HFFc6 (cell line): Measurements from ENCODE around the gene SYNGAP1. TPM values are rescaled to one million over a fixed set of nuclear protein-coding genes. Genes with fewer than 3 reads are reported as not detected.

Experiments
- DNase-seq: peaks from one replicate; pipeline ENCODE4 v3.0.0-alpha.2; 2018
- H3K27ac Mint-ChIP-seq: 2 replicates; pipeline ENCODE4 v1.8.0; 2020; ENCODE audit warnings: mild to moderate bottlenecking, mixed read lengths
- H3K27me3 Mint-ChIP-seq: 2 replicates; pipeline ENCODE4 v1.8.0; 2021; ENCODE audit warnings: mild to moderate bottlenecking, moderate library complexity, mixed read lengths; ENCODE audit not compliant: insufficient read depth
- H3K36me3 Mint-ChIP-seq: 2 replicates; pipeline ENCODE4 v1.8.0; 2021; ENCODE audit warnings: low read depth, mixed read lengths
- H3K4me1 Mint-ChIP-seq: 2 replicates; pipeline ENCODE4 v1.8.0; 2020; ENCODE audit warnings: low read depth, mixed read lengths
- H3K4me3 Mint-ChIP-seq: 2 replicates; pipeline ENCODE4 v1.8.0; 2020; ENCODE audit warnings: mild to moderate bottlenecking, moderate library complexity, mixed read lengths
- H3K9me3 Mint-ChIP-seq: 2 replicates; pipeline ENCODE4 v1.8.0; 2020; ENCODE audit warnings: mild to moderate bottlenecking, mixed read lengths
- total RNA-seq, 6 experiments: library from RNA; stranded (reverse); fragmentation: NEBNext Ultra II Directional; extraction: Animal tissue kit (Norgen Biotek cat#: 25700); gene quantifications; 2 replicates in 1 of 6; 3 replicates in 5 of 6; pipeline ENCODE4 v1.2.3, GENCODE V29; 2021
- TF ChIP-seq, protein P1 (sequence below): fragments of 200-600 bp; sonication (generic); IDR thresholded peaks from 2 replicates; pipeline ENCODE4 v1.5.0; 2021; ENCODE audit warnings: antibody characterized with exemption, mild to moderate bottlenecking

Gene SYNGAP1
- total RNA-seq, 6 experiments from 2014 or later, result 10.5 to 15.0 (median 13.3) TPM

DNA sequence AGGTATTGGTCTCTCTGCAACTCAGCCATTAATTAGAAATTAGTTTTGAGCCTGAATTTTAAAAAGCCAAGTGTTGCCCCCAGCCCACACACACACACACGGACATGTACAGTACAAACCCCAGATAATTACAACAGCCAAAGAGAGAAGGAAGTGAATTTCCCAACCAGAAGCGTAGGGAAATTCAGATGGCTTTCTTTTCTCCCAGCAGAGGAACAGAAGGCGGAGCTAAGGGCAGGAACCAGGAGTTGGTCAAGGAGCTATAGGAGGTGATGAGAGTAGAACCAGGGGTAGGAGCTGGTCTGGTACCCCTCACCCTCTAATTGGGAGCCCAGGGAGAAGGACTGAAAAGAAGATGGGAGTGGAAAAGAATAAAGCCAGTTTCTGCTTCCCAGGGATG, 30.6 kb downstream of the SYNGAP1 start:
- H3K27ac Mint-ChIP-seq, result no peak overlapping the region
- H3K36me3 Mint-ChIP-seq, result peaks cover 23% of the 10 kb centered on the region
- H3K4me3 Mint-ChIP-seq, result no peak overlapping the region
- no peak for DNase-seq
- TF ChIP-seq, protein P1, sequence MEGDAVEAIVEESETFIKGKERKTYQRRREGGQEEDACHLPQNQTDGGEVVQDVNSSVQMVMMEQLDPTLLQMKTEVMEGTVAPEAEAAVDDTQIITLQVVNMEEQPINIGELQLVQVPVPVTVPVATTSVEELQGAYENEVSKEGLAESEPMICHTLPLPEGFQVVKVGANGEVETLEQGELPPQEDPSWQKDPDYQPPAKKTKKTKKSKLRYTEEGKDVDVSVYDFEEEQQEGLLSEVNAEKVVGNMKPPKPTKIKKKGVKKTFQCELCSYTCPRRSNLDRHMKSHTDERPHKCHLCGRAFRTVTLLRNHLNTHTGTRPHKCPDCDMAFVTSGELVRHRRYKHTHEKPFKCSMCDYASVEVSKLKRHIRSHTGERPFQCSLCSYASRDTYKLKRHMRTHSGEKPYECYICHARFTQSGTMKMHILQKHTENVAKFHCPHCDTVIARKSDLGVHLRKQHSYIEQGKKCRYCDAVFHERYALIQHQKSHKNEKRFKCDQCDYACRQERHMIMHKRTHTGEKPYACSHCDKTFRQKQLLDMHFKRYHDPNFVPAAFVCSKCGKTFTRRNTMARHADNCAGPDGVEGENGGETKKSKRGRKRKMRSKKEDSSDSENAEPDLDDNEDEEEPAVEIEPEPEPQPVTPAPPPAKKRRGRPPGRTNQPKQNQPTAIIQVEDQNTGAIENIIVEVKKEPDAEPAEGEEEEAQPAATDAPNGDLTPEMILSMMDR, result no peak
- no peaks in the 10 kb centered on the region for H3K9me3 Mint-ChIP-seq
- H3K4me1 Mint-ChIP-seq, result peaks cover 18% of the 10 kb centered on the region
- H3K27me3 Mint-ChIP-seq, result peaks cover 11% of the 10 kb centered on the region

DNA sequence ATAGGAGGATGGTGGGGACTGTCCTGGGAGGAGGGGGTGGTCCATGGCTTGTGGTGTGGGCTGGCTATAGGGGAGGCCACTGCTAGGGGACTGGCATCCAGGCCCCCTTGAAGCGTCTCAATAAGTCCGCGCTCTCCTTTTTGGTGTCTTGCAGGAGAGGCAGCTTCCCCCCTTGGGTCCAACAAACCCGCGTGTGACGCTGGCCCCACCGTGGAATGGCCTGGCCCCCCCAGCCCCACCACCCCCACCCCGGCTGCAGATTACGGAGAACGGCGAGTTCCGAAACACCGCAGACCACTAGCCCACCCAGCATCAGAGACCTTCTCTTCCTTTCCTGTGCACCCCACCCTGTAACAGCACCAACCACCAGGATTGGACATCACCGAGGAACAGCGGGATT, 31.7 kb downstream of the SYNGAP1 start:
- no peaks in the 10 kb centered on the region for H3K9me3 Mint-ChIP-seq
- H3K4me3 Mint-ChIP-seq, result no peak overlapping the region
- peaks cover 20% of the 10 kb centered on the region for H3K4me1 Mint-ChIP-seq
- H3K27me3 Mint-ChIP-seq, result peaks cover 11% of the 10 kb centered on the region
- no peak overlapping the region for H3K27ac Mint-ChIP-seq
- H3K36me3 Mint-ChIP-seq, result peaks cover 19% of the 10 kb centered on the region
- no peak for DNase-seq
- TF ChIP-seq, protein P1, result no peak

DNA sequence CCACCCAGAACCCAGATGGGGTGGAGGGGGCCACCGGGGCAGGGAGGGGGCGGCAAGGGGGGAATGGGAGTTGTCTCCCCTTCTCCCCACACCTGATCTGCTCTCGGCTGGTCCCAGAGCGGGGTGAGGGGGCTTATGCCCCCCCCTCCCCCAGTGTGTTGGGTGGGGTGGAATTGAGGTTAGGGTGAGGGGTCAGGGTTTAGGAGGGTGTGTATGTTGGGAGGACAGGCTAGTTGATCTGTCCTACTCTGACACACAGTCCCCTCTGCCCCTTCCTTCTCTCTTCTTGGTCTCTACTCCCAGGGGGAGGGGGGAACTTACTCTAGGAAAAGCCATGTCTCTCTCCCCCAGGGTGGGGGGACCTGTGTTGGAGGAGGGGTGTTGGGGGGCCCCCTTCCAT, 32.6 kb downstream of the SYNGAP1 start:
- no peak for DNase-seq
- peaks cover 20% of the 10 kb centered on the region for H3K4me1 Mint-ChIP-seq
- H3K4me3 Mint-ChIP-seq, result no peak overlapping the region
- H3K27me3 Mint-ChIP-seq, result peaks cover 11% of the 10 kb centered on the region
- no peaks in the 10 kb centered on the region for H3K9me3 Mint-ChIP-seq
- TF ChIP-seq, protein P1, result no peak
- peaks cover 19% of the 10 kb centered on the region for H3K36me3 Mint-ChIP-seq
- no peak overlapping the region for H3K27ac Mint-ChIP-seq

DNA sequence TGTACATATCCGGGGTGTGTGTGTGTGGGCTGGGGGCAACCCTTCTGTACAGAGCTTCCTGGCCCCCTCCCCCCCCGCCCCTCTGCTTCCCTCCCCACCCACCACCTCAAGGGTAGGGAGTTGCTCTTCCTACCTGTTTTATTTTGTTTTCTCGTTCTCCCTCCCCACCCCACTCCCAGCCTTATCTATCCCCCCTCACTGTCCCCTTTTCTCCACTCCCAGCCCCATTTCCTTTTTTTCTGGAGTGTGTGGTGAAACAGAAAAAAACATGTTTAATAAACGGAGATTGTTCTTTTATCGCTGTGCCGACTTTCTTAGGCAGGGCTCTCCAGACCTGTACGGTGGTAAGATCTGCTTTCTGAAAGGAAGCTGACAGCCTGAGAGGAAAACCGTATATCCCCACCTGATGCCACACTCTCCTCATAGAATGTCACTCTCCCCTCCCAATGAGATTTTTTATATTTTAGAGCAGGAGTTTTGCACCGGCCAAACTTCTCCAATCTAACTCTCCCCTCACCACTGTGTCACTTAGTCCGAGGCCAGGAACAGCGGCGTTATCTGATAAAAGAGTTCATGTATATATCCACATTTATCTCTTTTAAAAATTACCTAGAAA, 33.6 kb downstream of the SYNGAP1 start:
- H3K4me1 Mint-ChIP-seq, result peaks cover 20% of the 10 kb centered on the region
- peaks cover 11% of the 10 kb centered on the region for H3K36me3 Mint-ChIP-seq
- TF ChIP-seq, protein P1, result no peak
- H3K4me3 Mint-ChIP-seq, result peak overlapping the region; percentile 91
- H3K27ac Mint-ChIP-seq, result peak overlapping the region; percentile 62
- DNase-seq, result no peak
- H3K9me3 Mint-ChIP-seq, result no peaks in the 10 kb centered on the region
- H3K27me3 Mint-ChIP-seq, result peaks cover 11% of the 10 kb centered on the region

DNA sequence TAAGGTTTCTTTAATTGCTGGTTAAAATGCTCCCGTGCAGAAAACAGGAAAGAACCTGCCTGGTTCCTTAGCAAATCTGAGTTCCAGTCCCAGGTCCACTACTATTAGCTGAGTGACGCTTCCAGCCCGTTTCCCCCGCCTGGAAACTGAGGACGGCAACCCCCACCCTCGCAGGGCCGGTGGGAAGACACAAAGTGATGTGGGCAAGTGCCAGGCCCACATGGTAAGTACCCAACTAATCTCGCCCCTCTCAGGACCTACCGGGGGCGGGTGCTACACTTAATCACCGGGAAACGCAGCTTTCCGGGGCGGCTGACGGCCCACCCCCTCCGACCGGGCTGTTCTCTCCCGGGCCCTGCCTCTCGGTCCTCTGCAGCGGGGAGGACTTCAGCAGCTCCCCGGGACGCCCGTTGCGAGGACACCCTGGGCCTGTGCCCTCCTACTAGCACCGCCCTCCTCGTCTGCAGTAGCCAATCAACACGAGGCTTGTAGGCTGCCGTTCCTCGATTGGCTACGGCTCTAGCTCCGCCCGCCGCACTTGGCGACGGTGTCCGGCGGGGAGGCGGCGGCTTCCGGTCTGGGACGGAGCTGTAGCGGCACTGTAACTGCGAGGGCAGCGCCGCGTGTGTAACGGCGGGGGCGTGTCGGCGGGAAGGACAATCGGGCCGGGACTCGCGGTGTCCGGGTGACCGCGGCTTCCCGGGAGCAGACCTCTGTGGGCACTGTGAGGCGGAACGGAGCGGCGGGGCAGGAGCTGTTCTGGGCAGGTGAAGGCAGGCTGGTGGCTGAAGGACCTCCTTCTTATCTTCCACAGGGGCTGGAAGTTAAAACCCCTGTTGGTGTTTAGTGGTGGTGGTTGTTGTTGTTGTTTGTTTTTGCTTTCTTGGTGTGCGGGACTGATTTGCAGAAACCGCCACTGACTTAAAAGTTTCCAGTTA, 34.4 kb downstream of the SYNGAP1 start, which contains the start of gene ZBTB9:
Gene ZBTB9 (plus strand): TSS at position 568 of the 938 bp plus-strand sequence. CDS start 525 bp downstream, outside the sequence.
- Mint-ChIP-seq H3K36me3 (peaks cover 4% of the 10 kb centered on the region; the same call in 1 of the 2 replicates), H3K27me3 (peaks cover 13% of the 10 kb centered on the region), H3K9me3 (no peaks in the 10 kb centered on the region), H3K4me1 (peaks cover 20% of the 10 kb centered on the region), H3K4me3 (peak within 1 kb of the TSS; percentile 91), H3K27ac (peak within 1 kb of the TSS; percentile 62)
- TF ChIP-seq, protein P1, result no peak
- DNase-seq, result peak; percentile 97
